IMR-90 (cell line): Measurements from ENCODE around the gene LRFN2.

Source experiments
- BHLHE40 ChIP-seq: fragments of 150-350 bp; IDR thresholded peaks from 2 replicates; pipeline ENCODE4 v1.6.1; 2016; ENCODE audit warnings: mild to moderate bottlenecking, low read depth, low read length
- CHD1 ChIP-seq: IDR thresholded peaks from 2 replicates; pipeline ENCODE4 v1.6.1; 2012; ENCODE audit warnings: low read depth, low read length, improper control_type of control experiment
- FOS ChIP-seq: fragments of 150-350 bp; IDR thresholded peaks from 2 replicates; pipeline ENCODE4 v1.6.1; 2016; ENCODE audit warnings: low read depth, low read length
- MAFK ChIP-seq: IDR thresholded peaks from 2 replicates; pipeline ENCODE4 v1.6.1; 2012; ENCODE audit warnings: low read depth, low read length, improper control_type of control experiment
- MAZ ChIP-seq: IDR thresholded peaks from 2 replicates; pipeline ENCODE4 v1.6.1; 2012; ENCODE audit warnings: low read depth, mild to moderate bottlenecking, low read length, improper control_type of control experiment, moderate library complexity, borderline replicate concordance
- MXI1 ChIP-seq: IDR thresholded peaks from 2 replicates; pipeline ENCODE4 v1.6.1; 2012; ENCODE audit warnings: low read depth, mild to moderate bottlenecking, low read length, moderate library complexity, borderline replicate concordance
- NFE2L2 ChIP-seq: fragments of 150-350 bp; IDR thresholded peaks from 2 replicates; pipeline ENCODE4 v1.6.1; 2016; ENCODE audit warnings: low read depth, mild to moderate bottlenecking, low read length
- POLR2A ChIP-seq: IDR thresholded peaks from 2 replicates; pipeline ENCODE4 v1.6.1; 2012; ENCODE audit warnings: mild to moderate bottlenecking, low read depth, low read length
- RAD21 ChIP-seq: IDR thresholded peaks from 2 replicates; pipeline ENCODE4 v1.6.1; 2012; ENCODE audit warnings: low read length, improper control_type of control experiment
- RCOR1 ChIP-seq: IDR thresholded peaks from 2 replicates; pipeline ENCODE4 v1.6.1; 2012; ENCODE audit warnings: mild to moderate bottlenecking, low read length, improper control_type of control experiment; ENCODE audit not compliant: insufficient replicate concordance
- RFX5 ChIP-seq: IDR thresholded peaks from 2 replicates; pipeline ENCODE4 v1.8.0; 2012; ENCODE audit warnings: low read depth, mild to moderate bottlenecking, low read length, moderate library complexity
- SMC3 ChIP-seq: fragments of 150-350 bp; IDR thresholded peaks from 2 replicates; pipeline ENCODE4 v1.6.1; 2016; ENCODE audit warnings: low read depth, mild to moderate bottlenecking, antibody characterized with exemption, low read length, moderate library complexity
- TF ChIP-seq, protein P1 (sequence below): conservative IDR thresholded peaks from 2 replicates; pipeline ENCODE4 v1.5.1; 2012; ENCODE audit warnings: mild to moderate bottlenecking, low read depth, low read length, improper control_type of control experiment
- TF ChIP-seq, protein P2 (sequence below): fragments of 150-350 bp; IDR thresholded peaks from 2 replicates; pipeline ENCODE4 v1.6.1; 2017; ENCODE audit warnings: mild to moderate bottlenecking, antibody characterized with exemption, low read length, low read depth

DNA sequence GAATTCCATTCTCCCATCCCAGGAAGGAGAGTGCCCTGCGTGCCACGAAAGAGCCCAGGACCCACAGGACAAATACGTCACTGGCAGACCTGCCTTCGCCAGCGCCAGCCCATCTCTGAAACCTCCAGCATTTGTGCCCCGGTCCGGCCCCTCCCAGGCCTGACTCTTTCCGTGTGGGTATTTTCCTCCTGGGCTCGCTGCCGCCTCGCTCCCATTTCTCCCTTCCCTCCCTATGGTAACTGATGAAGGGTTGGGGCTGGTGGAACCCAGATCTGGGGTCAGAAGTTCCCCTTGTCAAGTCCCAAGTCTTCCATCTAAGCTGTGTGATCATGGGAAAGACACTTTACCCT, 208.5 kb downstream of the LRFN2 start:
- TF ChIP-seq, protein P1, sequence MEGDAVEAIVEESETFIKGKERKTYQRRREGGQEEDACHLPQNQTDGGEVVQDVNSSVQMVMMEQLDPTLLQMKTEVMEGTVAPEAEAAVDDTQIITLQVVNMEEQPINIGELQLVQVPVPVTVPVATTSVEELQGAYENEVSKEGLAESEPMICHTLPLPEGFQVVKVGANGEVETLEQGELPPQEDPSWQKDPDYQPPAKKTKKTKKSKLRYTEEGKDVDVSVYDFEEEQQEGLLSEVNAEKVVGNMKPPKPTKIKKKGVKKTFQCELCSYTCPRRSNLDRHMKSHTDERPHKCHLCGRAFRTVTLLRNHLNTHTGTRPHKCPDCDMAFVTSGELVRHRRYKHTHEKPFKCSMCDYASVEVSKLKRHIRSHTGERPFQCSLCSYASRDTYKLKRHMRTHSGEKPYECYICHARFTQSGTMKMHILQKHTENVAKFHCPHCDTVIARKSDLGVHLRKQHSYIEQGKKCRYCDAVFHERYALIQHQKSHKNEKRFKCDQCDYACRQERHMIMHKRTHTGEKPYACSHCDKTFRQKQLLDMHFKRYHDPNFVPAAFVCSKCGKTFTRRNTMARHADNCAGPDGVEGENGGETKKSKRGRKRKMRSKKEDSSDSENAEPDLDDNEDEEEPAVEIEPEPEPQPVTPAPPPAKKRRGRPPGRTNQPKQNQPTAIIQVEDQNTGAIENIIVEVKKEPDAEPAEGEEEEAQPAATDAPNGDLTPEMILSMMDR = no peak
- no peak for TF ChIP-seq POLR2A
- TF ChIP-seq RCOR1 = no peak
- TF ChIP-seq RFX5 = no peak
- no peak for TF ChIP-seq RAD21
- no peak for TF ChIP-seq MAFK
- no peak for TF ChIP-seq MXI1
- no peak for TF ChIP-seq BHLHE40
- no peak for TF ChIP-seq MAZ
- TF ChIP-seq, protein P2, sequence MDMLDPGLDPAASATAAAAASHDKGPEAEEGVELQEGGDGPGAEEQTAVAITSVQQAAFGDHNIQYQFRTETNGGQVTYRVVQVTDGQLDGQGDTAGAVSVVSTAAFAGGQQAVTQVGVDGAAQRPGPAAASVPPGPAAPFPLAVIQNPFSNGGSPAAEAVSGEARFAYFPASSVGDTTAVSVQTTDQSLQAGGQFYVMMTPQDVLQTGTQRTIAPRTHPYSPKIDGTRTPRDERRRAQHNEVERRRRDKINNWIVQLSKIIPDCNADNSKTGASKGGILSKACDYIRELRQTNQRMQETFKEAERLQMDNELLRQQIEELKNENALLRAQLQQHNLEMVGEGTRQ = no peak
- TF ChIP-seq FOS = no peak
- no peak for TF ChIP-seq CHD1
- no peak for TF ChIP-seq SMC3
- no peak for TF ChIP-seq NFE2L2
